HFFc6 (cell line): Measurements from ENCODE around the gene MED20. TPM values are rescaled to one million over a fixed set of nuclear protein-coding genes. Genes with fewer than 3 reads are reported as not detected.
A peak's percentile ranks its signal among the peaks of the same experiment; 100 is the strongest.

Source experiments
- DNase-seq: peaks from one replicate; pipeline ENCODE4 v3.0.0-alpha.2; 2018
- H3K27ac Mint-ChIP-seq: 2 replicates; pipeline ENCODE4 v1.8.0; 2020; ENCODE audit warnings: mild to moderate bottlenecking, mixed read lengths
- H3K27me3 Mint-ChIP-seq: 2 replicates; pipeline ENCODE4 v1.8.0; 2021; ENCODE audit warnings: mild to moderate bottlenecking, moderate library complexity, mixed read lengths; ENCODE audit not compliant: insufficient read depth
- H3K36me3 Mint-ChIP-seq: 2 replicates; pipeline ENCODE4 v1.8.0; 2021; ENCODE audit warnings: low read depth, mixed read lengths
- H3K4me1 Mint-ChIP-seq: 2 replicates; pipeline ENCODE4 v1.8.0; 2020; ENCODE audit warnings: low read depth, mixed read lengths
- H3K4me3 Mint-ChIP-seq: 2 replicates; pipeline ENCODE4 v1.8.0; 2020; ENCODE audit warnings: mild to moderate bottlenecking, moderate library complexity, mixed read lengths
- H3K9me3 Mint-ChIP-seq: 2 replicates; pipeline ENCODE4 v1.8.0; 2020; ENCODE audit warnings: mild to moderate bottlenecking, mixed read lengths
- CTCF ChIP-seq: fragments of 200-600 bp; sonication (generic); IDR thresholded peaks from 2 replicates; pipeline ENCODE4 v1.5.0; 2021; ENCODE audit warnings: antibody characterized with exemption, mild to moderate bottlenecking
- total RNA-seq, 6 experiments: library from RNA; stranded (reverse); fragmentation: NEBNext Ultra II Directional; extraction: Animal tissue kit (Norgen Biotek cat#: 25700); gene quantifications; 2 replicates in 1 of 6; 3 replicates in 5 of 6; pipeline ENCODE4 v1.2.3, GENCODE V29; 2021

The MED20 gene
- total RNA-seq, 6 experiments from 2014 or later: 22.8 to 28.4 (median 26.0) TPM

- Mint-ChIP-seq H3K4me1 (peaks cover 45% of the 10 kb centered on the region), H3K9me3 (no peaks in the 10 kb centered on the region), H3K36me3 (no peaks in the 10 kb centered on the region), H3K27ac (0 out of 2 replicates have a peak overlapping the region, but pooled peaks have one; percentile 22), H3K4me3 (no peak overlapping the region), H3K27me3 (peaks cover 2% of the 10 kb centered on the region)
- TF ChIP-seq CTCF: no peak
- DNase-seq: no peak
These were observed 45.4 kb upstream of the MED20 start for GRCh38 chr6:41966214-41966920.

- no peak for DNase-seq
These were observed 44.7 kb upstream of the MED20 start for GRCh38 chr6:41965429-41966213.

GRCh38 chr6:41964201-41964887, 43.4 kb upstream of the MED20 start:
- Mint-ChIP-seq H3K4me1 (peaks cover 37% of the 10 kb centered on the region), H3K27me3 (peaks cover 4% of the 10 kb centered on the region), H3K4me3 (no peak overlapping the region), H3K27ac (no peak overlapping the region), H3K36me3 (no peaks in the 10 kb centered on the region), H3K9me3 (no peaks in the 10 kb centered on the region)
- TF ChIP-seq CTCF: no peak
- no peak for DNase-seq

More at GRCh38 chr6:41965429-41966213, 44.7 kb upstream of the MED20 start:
- no peak overlapping the region for H3K4me3 Mint-ChIP-seq
- no peaks in the 10 kb centered on the region for H3K36me3 Mint-ChIP-seq
- H3K4me1 Mint-ChIP-seq: peaks cover 42% of the 10 kb centered on the region
- no peak for TF ChIP-seq CTCF
- H3K27ac Mint-ChIP-seq: 0 out of 2 replicates have a peak overlapping the region, but pooled peaks have one; percentile 44
- H3K9me3 Mint-ChIP-seq: no peaks in the 10 kb centered on the region
- peaks cover 2% of the 10 kb centered on the region for H3K27me3 Mint-ChIP-seq

- H3K4me1 Mint-ChIP-seq: peaks cover 37% of the 10 kb centered on the region
- H3K27ac Mint-ChIP-seq: no peak overlapping the region
- no peak overlapping the region for H3K4me3 Mint-ChIP-seq
- no peaks in the 10 kb centered on the region for H3K9me3 Mint-ChIP-seq
- H3K36me3 Mint-ChIP-seq: no peaks in the 10 kb centered on the region
- no peak for DNase-seq
- peaks cover 4% of the 10 kb centered on the region for H3K27me3 Mint-ChIP-seq
- TF ChIP-seq CTCF: no peak
These were observed 42.4 kb upstream of the MED20 start for GRCh38 chr6:41963371-41963770.

GRCh38 chr6:41960028-41960427, 39.1 kb upstream of the MED20 start:
- H3K9me3 Mint-ChIP-seq: no peaks in the 10 kb centered on the region
- no peak for TF ChIP-seq CTCF
- no peak for DNase-seq
- H3K27me3 Mint-ChIP-seq: peaks cover 4% of the 10 kb centered on the region
- no peak overlapping the region for H3K4me3 Mint-ChIP-seq
- no peaks in the 10 kb centered on the region for H3K36me3 Mint-ChIP-seq
- peaks cover 7% of the 10 kb centered on the region for H3K4me1 Mint-ChIP-seq
- H3K27ac Mint-ChIP-seq: no peak overlapping the region
